ENCODE results near the gene LYRM4.

DNA sequence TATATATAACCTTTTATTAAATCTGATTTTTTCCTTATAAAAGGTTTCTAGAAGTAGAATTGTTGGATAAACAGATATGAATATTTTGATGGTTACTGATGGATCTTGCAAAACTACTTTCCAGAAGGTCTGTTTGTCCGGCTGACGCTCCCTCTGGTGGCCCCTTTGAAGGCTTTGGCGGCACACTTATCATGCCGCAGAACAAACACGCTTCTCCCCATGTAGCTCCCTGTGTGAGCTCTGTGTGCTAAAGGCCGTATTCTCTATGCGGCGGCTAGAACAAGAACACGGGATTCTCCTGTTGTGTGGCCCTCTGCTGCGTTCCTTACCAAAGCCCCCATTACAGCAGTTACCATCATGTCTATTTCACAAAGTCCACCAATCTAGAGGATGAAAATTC, 145.6 kb downstream of the LYRM4 start:
- TF ChIP-seq, protein P1, sequence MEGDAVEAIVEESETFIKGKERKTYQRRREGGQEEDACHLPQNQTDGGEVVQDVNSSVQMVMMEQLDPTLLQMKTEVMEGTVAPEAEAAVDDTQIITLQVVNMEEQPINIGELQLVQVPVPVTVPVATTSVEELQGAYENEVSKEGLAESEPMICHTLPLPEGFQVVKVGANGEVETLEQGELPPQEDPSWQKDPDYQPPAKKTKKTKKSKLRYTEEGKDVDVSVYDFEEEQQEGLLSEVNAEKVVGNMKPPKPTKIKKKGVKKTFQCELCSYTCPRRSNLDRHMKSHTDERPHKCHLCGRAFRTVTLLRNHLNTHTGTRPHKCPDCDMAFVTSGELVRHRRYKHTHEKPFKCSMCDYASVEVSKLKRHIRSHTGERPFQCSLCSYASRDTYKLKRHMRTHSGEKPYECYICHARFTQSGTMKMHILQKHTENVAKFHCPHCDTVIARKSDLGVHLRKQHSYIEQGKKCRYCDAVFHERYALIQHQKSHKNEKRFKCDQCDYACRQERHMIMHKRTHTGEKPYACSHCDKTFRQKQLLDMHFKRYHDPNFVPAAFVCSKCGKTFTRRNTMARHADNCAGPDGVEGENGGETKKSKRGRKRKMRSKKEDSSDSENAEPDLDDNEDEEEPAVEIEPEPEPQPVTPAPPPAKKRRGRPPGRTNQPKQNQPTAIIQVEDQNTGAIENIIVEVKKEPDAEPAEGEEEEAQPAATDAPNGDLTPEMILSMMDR (IDR thresholded peaks at IDR 0.05) = no peak
- TF ChIP-seq POLR2AphosphoS5 (IDR thresholded peaks at IDR 0.05; ENCODE audit: insufficient read depth in 1 of 2, low read depth in 1 of 2) = no peak
